Tibial artery (tissue), 4 donors: ENCODE measurements around the gene ALDOC.

Experiments
- DNase-seq, 2 donors: peaks; one replicate each; pipeline ENCODE4 v3.0.0-alpha.2; 2019
- H3K27ac ChIP-seq, 2 donors: fragments of 200-600 bp; sonication (generic) in 1 of 2; 1 replicate in 1 of 2; 2 replicates in 1 of 2; pipeline ENCODE4 v1.5.1; 2018 to 2019; ENCODE audit warnings: mild to moderate bottlenecking in 1 of 2
- H3K27me3 ChIP-seq, 2 donors: fragments of 200-600 bp; sonication (generic) in 1 of 2; one replicate each; pipeline versions ENCODE4 v1.5.1 to v1.6.0; 2016 to 2019
- H3K36me3 ChIP-seq, 3 donors: fragments of 200-600 bp; sonication (generic) in 2 of 3; one replicate each; pipeline ENCODE4 v1.5.1; 2016 to 2019; ENCODE audit warnings: mild to moderate bottlenecking in 2 of 3
- H3K4me1 ChIP-seq, 4 donors: fragments of 200-600 bp; sonication (generic) in 2 of 4; 1 replicate in 3 of 4; 2 replicates in 1 of 4; pipeline ENCODE4 v1.5.1; 2016 to 2019
- H3K4me3 ChIP-seq, 2 donors: fragments of 200-600 bp; sonication (generic) in 1 of 2; 1 replicate in 1 of 2; 2 replicates in 1 of 2; pipeline ENCODE4 v1.5.1; 2018 to 2019; ENCODE audit warnings: mild to moderate bottlenecking in 2 of 2
- H3K9me3 ChIP-seq, 3 donors: fragments of 200-600 bp; sonication (generic) in 1 of 3; one replicate each; pipeline ENCODE4 v1.5.1; 2016 to 2019
- intact Hi-C: fragments of 100-400 bp; cut with DNase I; formaldehyde crosslinking; loops from one replicate; pipeline ENCODE4 v1.15.0; 2023; ENCODE audit warnings: low total_unique reads
- TF ChIP-seq, protein P1 (sequence below), 2 experiments: fragments of 200-600 bp in 1 of 2; fragments of 450-650 bp in 1 of 2; IDR thresholded peaks; one replicate each; pipeline ENCODE4 v1.5.1; 2017 to 2019; ENCODE audit warnings: antibody characterized with exemption in 2 of 2, mild to moderate bottlenecking in 1 of 2, moderate library complexity in 1 of 2

Gene ALDOC

DNA sequence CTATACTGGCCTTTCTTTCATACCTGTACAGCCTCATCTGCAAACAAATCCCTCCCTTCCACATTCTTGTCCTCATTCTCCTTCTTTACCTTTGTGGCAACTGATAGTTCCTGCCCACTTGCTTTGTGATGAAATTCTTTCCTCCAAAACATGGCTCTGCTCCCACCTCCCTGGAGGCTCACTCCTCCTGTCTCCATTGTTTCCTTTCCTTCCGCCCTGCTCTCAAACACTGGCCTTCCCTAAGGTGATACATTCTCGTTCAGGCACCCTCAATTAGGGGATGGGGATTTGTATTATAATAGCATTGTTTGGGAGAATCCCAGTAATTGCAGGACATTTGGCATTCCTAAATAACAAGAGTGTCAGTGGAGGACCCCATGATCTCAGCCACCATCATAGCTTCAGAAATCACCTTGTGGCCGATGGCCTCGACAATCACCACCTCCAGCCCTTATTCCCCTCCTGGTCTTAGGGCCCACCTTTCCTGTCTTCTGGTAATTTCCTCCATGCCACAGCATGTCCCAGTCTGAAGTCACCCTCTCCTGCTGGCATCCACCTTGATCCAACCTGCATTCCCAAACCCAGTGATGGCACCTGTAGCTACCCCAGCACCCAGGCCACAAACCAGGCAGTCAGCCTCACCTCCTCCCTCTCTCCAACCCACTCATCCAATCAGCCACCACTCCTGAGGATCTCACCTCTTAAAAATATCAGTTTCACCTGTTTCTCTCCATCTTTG lies 32.1 kb downstream of the ALDOC start:
- intact Hi-C loops = no loop called here
- no peaks in the 10 kb centered on the region for H3K9me3 ChIP-seq
- peaks cover 0 to 3% of the 10 kb centered on the region in 2 donors for H3K27me3 ChIP-seq
- DNase-seq = no peak
- H3K4me3 ChIP-seq = no peak overlapping the region
- H3K36me3 ChIP-seq = peaks cover 0 to 14% (median 3%) of the 10 kb centered on the region in 3 donors
- no peak overlapping the region for H3K27ac ChIP-seq
- TF ChIP-seq, protein P1, sequence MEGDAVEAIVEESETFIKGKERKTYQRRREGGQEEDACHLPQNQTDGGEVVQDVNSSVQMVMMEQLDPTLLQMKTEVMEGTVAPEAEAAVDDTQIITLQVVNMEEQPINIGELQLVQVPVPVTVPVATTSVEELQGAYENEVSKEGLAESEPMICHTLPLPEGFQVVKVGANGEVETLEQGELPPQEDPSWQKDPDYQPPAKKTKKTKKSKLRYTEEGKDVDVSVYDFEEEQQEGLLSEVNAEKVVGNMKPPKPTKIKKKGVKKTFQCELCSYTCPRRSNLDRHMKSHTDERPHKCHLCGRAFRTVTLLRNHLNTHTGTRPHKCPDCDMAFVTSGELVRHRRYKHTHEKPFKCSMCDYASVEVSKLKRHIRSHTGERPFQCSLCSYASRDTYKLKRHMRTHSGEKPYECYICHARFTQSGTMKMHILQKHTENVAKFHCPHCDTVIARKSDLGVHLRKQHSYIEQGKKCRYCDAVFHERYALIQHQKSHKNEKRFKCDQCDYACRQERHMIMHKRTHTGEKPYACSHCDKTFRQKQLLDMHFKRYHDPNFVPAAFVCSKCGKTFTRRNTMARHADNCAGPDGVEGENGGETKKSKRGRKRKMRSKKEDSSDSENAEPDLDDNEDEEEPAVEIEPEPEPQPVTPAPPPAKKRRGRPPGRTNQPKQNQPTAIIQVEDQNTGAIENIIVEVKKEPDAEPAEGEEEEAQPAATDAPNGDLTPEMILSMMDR (IDR thresholded peaks at IDR 0.05) = no peak
- no peaks in the 10 kb centered on the region for H3K4me1 ChIP-seq

DNA sequence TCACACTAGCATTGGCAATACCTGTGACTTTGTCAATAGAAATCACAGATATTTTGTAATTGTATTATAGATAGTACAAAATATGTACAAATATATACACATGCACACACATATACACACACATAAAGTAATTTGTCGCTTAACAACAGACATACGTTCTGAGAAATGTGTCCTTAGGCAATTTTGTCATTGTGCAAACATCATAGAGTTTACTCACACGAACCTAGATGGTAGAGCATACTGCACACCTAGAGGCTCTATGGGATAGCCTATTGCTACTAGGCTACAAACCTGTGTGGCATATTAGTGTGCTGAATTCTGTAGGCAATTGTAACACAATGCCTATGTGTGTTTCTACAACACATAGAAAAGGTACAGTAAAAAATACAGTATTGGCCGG lies 35.3 kb downstream of the ALDOC start:
- Histone ChIP-seq H3K9me3 (no peaks in the 10 kb centered on the region), H3K27me3 (peaks cover 0 to 6% of the 10 kb centered on the region in 2 donors), H3K27ac (no peak overlapping the region), H3K36me3 (no peaks in the 10 kb centered on the region), H3K4me3 (no peak overlapping the region), H3K4me1 (no peaks in the 10 kb centered on the region)
- TF ChIP-seq, protein P1 (IDR thresholded peaks at IDR 0.05) = no peak
- intact Hi-C loops = no loop called here
- no peak for DNase-seq

- Histone ChIP-seq H3K9me3 (no peaks in the 10 kb centered on the region), H3K36me3 (no peaks in the 10 kb centered on the region), H3K27ac (no peak overlapping the region), H3K4me3 (no peak overlapping the region), H3K4me1 (no peaks in the 10 kb centered on the region), H3K27me3 (peaks cover 0 to 6% of the 10 kb centered on the region in 2 donors)
- TF ChIP-seq, protein P1 (IDR thresholded peaks at IDR 0.05) = no peak
- DNase-seq = no peak
- intact Hi-C loops = no loop called here
Observed at GRCh38 chr17:28540231-28540630, 36.5 kb downstream of the ALDOC start.

GRCh38 chr17:28538296-28538895 lies 38.3 kb downstream of the ALDOC start:
- no peak for DNase-seq
- TF ChIP-seq, protein P1 (IDR thresholded peaks at IDR 0.05) = no peak
- H3K27ac ChIP-seq = no peak overlapping the region
- H3K4me1 ChIP-seq = no peaks in the 10 kb centered on the region
- no peak overlapping the region for H3K4me3 ChIP-seq
- H3K27me3 ChIP-seq = peaks cover 0 to 6% of the 10 kb centered on the region in 2 donors
- H3K9me3 ChIP-seq = no peaks in the 10 kb centered on the region
- no peaks in the 10 kb centered on the region for H3K36me3 ChIP-seq
- intact Hi-C loops = no loop called here

GRCh38 chr17:28537219-28537610 lies 39.5 kb downstream of the ALDOC start:
- Histone ChIP-seq H3K27ac (no peak overlapping the region), H3K4me3 (no peak overlapping the region), H3K4me1 (peaks cover 0 to 6% (median 0%) of the 10 kb centered on the region in 4 donors), H3K9me3 (no peaks in the 10 kb centered on the region), H3K27me3 (peaks cover 0 to 16% of the 10 kb centered on the region in 2 donors), H3K36me3 (no peaks in the 10 kb centered on the region)
- intact Hi-C loops = no loop called here
- TF ChIP-seq, protein P1 (IDR thresholded peaks at IDR 0.05) = no peak
- no peak for DNase-seq
